UCSD-AML1 (cell line): Measurements from ENCODE around the gene ZNF644.

ENCODE experiments used
- DNase-seq: peaks from one replicate; lab custom pipeline; 2025; ENCODE audit not compliant: unreplicated experiment; lab: John Stamatoyannopoulos, UW

Gene ZNF644

GRCh38 chr1:91022518-91022929 lies 689 bp upstream of the ZNF644 start:
- no peak for DNase-seq

DNA sequence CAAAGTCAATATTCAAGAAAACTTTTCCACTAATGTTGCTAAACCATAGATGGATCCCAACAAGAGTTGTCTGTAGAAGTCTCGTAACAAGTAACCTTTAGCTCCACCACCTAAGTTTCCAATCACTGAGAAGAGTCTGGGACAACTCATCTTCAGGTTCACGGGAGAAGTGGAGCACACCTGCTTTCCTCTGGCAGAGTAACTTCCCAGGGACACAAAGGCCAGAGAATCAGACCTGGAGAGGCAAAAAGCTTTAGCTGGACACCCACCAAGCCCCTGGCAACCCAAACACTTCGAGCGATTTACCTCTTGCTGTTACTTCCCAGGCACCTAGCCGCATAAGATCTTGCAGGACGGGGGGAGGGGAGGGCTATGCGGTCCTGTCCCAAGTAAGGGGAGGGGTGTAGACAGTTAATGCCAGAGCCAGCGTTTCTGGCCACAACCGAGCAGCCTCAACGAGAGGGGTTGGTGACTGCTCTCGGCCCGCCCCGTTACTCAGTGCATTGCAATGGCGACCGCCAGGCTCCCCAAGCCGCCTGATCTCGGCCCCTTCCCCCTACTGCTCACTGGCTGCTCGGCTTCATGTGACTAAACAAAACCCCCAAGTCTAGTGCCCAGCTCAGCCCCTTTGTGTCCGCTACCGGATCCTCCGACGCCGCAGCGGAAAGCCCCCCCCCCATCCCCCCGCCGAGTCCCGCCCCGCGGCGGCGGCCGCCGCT lies 709 bp downstream of the ZNF644 start:
- DNase-seq: peak; percentile 85

GRCh38 chr1:91020486-91020885 lies 1.3 kb downstream of the ZNF644 start:
- DNase-seq: no peak

- DNase-seq: no peak
These were observed 3.8 kb downstream of the ZNF644 start for GRCh38 chr1:91018006-91018405.

- no peak for DNase-seq
These were observed 5.9 kb downstream of the ZNF644 start for GRCh38 chr1:91015794-91016550.

- no peak for DNase-seq
These were observed 6.5 kb downstream of the ZNF644 start for GRCh38 chr1:91015358-91015780.

DNA sequence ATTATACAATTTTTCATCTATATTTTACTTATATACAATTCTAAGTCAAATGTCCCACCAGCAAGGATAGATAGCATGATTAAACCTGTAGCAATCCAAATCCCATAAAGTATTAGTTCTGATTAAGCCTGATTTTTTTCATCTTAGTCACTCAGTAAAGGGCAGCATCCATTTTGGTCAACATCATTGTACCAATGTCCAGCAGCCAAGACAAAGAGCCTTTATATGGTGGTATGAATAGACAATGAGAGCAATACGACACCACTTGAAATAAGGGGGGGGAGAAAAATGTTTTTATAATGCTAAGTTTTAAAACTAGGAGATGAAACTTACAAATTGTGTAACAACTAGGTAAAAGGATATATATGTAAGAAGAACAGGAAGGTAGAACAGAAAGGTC lies 7.4 kb downstream of the ZNF644 start:
- DNase-seq: no peak

GRCh38 chr1:91013302-91013701 lies 8.5 kb downstream of the ZNF644 start:
- DNase-seq: no peak

- no peak for DNase-seq
These were observed 9.6 kb downstream of the ZNF644 start for GRCh38 chr1:91012196-91012595.

- no peak for DNase-seq
These were observed 10.1 kb downstream of the ZNF644 start for GRCh38 chr1:91011726-91012125.

- no peak for DNase-seq
These were observed 14.0 kb downstream of the ZNF644 start for GRCh38 chr1:91007827-91008226.

DNA sequence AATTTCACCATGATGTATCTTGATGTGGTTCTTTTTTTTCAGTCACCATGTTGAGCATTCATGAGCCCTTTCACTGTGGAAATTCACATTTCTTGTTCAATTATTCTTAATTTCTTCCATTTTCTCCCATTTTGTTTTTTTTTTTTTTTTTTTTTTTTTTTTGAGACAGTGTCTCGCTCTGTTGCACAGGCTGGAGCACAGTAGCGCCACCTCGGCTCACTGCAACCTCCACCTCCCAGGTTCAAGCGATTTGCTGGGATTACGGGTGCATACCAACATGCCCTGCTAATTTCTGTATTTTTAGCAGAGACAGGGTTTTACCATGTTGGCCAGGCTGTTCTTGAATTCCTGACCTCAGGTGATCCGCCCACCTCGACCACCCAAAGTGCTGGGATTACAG lies 14.7 kb downstream of the ZNF644 start:
- no peak for DNase-seq

GRCh38 chr1:91006113-91006908 lies 15.5 kb downstream of the ZNF644 start:
- no peak for DNase-seq

GRCh38 chr1:91005285-91005684 lies 16.6 kb downstream of the ZNF644 start:
- no peak for DNase-seq

DNA sequence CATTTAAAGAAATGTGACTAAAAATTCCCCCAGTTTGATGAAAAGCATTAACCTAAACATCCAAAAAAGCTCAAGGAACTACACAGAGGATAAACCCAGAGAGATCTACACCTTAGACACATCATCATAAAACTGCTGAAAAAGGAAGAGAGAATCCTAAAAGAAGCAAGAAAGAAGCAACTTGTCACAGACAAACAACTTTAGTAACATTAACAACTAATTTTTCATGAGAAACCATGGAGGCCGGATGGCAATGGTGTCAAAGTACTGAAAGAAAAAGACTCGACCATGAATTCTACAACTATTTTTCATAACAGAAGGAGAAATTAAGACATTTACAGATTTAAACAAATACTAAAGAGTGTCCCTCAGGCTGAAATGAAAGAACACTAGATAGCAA lies 17.7 kb downstream of the ZNF644 start:
- no peak for DNase-seq

GRCh38 chr1:90996742-90997413 lies 25.0 kb downstream of the ZNF644 start:
- DNase-seq: no peak

GRCh38 chr1:90995311-90995894 lies 26.4 kb downstream of the ZNF644 start:
- DNase-seq: no peak

DNA sequence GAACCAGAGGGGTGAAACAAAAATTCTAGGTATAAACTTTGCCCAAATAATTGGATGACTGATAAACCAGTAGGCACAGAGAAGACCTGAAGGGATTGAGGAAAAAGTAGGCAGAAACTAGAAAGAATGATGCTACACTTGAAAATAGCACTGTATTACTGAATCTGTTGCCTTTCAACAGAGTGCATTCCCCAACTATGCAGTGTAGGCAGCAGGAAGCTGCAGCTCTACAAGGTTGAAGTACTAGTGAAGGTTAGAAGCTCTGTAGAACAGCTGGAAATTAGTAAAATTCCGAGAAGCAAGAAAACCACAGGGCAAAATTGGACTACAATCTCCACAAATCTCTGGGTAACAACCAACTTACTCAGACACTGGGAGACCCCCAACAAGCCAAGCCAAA lies 27.4 kb downstream of the ZNF644 start:
- no peak for DNase-seq

GRCh38 chr1:90993245-90993644 lies 28.6 kb downstream of the ZNF644 start:
- DNase-seq: no peak

GRCh38 chr1:90990779-90991178 lies 31.1 kb downstream of the ZNF644 start:
- DNase-seq: no peak

GRCh38 chr1:90989990-90990389 lies 31.8 kb downstream of the ZNF644 start:
- DNase-seq: no peak
